HepG2 (cell line): Measurements from ENCODE around the gene PELI1. TPM values are rescaled to one million over a fixed set of nuclear protein-coding genes. Genes with fewer than 3 reads are reported as not detected.

Experiments
- ATM ChIP-seq: fragments of 450-650 bp; IDR thresholded peaks from 2 replicates; pipeline ENCODE4 v1.7.1; 2017; ENCODE audit warnings: mild to moderate bottlenecking, borderline replicate concordance
- BRD4 ChIP-seq: sonication (generic); formaldehyde crosslinking; IDR thresholded peaks from 2 replicates; pipeline ENCODE4 v1.4.0; 2020; ENCODE audit warnings: missing genetic modification reagents
- DNMT1 ChIP-seq: sonication (generic); formaldehyde crosslinking; IDR thresholded peaks from 2 replicates; pipeline ENCODE4 v1.5.1; 2020; ENCODE audit warnings: mild to moderate bottlenecking, missing genetic modification reagents
- ETS1 ChIP-seq: sonication (generic); formaldehyde crosslinking; IDR thresholded peaks from 2 replicates; pipeline ENCODE4 v1.4.0; 2020; ENCODE audit warnings: missing genetic modification reagents
- FOXK2 ChIP-seq: fragments of 450-650 bp; IDR thresholded peaks from 2 replicates; pipeline ENCODE4 v1.6.1; 2016
- HOXA9 ChIP-seq: sonication (generic); formaldehyde crosslinking; IDR thresholded peaks from 2 replicates; pipeline ENCODE4 v1.8.1; 2022; ENCODE audit warnings: missing genetic modification reagents, mild to moderate bottlenecking, moderate library complexity, borderline replicate concordance
- JUNB ChIP-seq: sonication (generic); formaldehyde crosslinking; IDR thresholded peaks from 2 replicates; pipeline ENCODE4 v1.8.0; 2022; ENCODE audit warnings: missing genetic modification reagents, mild to moderate bottlenecking, borderline replicate concordance
- KAT8 ChIP-seq: IDR thresholded peaks from 2 replicates; pipeline ENCODE4 v1.6.1; 2016; ENCODE audit warnings: missing genetic modification reagents, missing compliant biosample characterization
- MIER2 ChIP-seq: IDR thresholded peaks from 2 replicates; pipeline ENCODE4 v1.6.1; 2016; ENCODE audit warnings: missing biosample characterization, missing genetic modification reagents
- PHF20 ChIP-seq: sonication (generic); formaldehyde crosslinking; IDR thresholded peaks from 2 replicates; pipeline ENCODE4 v1.5.0; 2020; ENCODE audit warnings: mild to moderate bottlenecking, missing genetic modification reagents
- PPARG ChIP-seq: conservative IDR thresholded peaks from 2 replicates; pipeline ENCODE4 v1.6.1; 2016; ENCODE audit warnings: missing biosample characterization, missing genetic modification reagents
- SMARCE1 ChIP-seq: fragments of 450-650 bp; IDR thresholded peaks from 2 replicates; pipeline ENCODE4 v1.6.1; 2017; ENCODE audit warnings: borderline replicate concordance
- SRSF4 ChIP-seq: fragments of 200-400 bp; formaldehyde crosslinking; IDR thresholded peaks from one replicate; pipeline ENCODE4 v1.6.1; 2018; ENCODE audit warnings: mild to moderate bottlenecking, low read depth, low read length, moderate library complexity; ENCODE audit not compliant: poor library complexity, severe bottlenecking
- TBL1XR1 ChIP-seq: fragments of 150-350 bp; IDR thresholded peaks from 2 replicates; pipeline ENCODE4 v1.6.1; 2014; ENCODE audit warnings: borderline replicate concordance, low read length; ENCODE audit not compliant: partially characterized antibody
- TEAD2 ChIP-seq: sonication (generic); formaldehyde crosslinking; IDR thresholded peaks from 2 replicates; pipeline ENCODE4 v1.9.0; 2021; ENCODE audit warnings: missing genetic modification reagents
- U2AF2 ChIP-seq: fragments of 200-400 bp; formaldehyde crosslinking; IDR thresholded peaks from 2 replicates; pipeline ENCODE4 v1.6.1; 2017; ENCODE audit warnings: low read depth, mild to moderate bottlenecking, low read length
- ZFYVE20 ChIP-seq: sonication (generic); formaldehyde crosslinking; IDR thresholded peaks from 2 replicates; pipeline ENCODE4 v1.8.0; 2023; ENCODE audit warnings: low read depth, mild to moderate bottlenecking, moderate library complexity, missing genetic modification reagents, borderline replicate concordance
- ZNF124 ChIP-seq: sonication (generic); formaldehyde crosslinking; IDR thresholded peaks from 2 replicates; pipeline ENCODE4 v1.4.0; 2020; ENCODE audit warnings: missing genetic modification reagents
- ZNF260 ChIP-seq: sonication (generic); formaldehyde crosslinking; IDR thresholded peaks from 2 replicates; pipeline ENCODE4 v1.4.0; 2020; ENCODE audit warnings: missing genetic modification reagents, low read depth, mild to moderate bottlenecking, borderline replicate concordance
- ZNF331 ChIP-seq: sonication (generic); formaldehyde crosslinking; IDR thresholded peaks from 2 replicates; pipeline ENCODE4 v1.4.0; 2020; ENCODE audit warnings: missing genetic modification reagents
- ZNF33B ChIP-seq: sonication (generic); formaldehyde crosslinking; IDR thresholded peaks from 2 replicates; pipeline ENCODE4 v1.5.1; 2020; ENCODE audit warnings: mild to moderate bottlenecking, missing genetic modification reagents
- ZNF343 ChIP-seq: sonication (generic); formaldehyde crosslinking; IDR thresholded peaks from 2 replicates; pipeline ENCODE4 v1.4.0; 2020; ENCODE audit warnings: mild to moderate bottlenecking, missing genetic modification reagents
- ZNF367 ChIP-seq: sonication (generic); formaldehyde crosslinking; IDR thresholded peaks from 2 replicates; pipeline ENCODE4 v1.4.0; 2020; ENCODE audit warnings: missing genetic modification reagents, borderline replicate concordance
- ZNF557 ChIP-seq: sonication (generic); formaldehyde crosslinking; IDR thresholded peaks from 2 replicates; pipeline ENCODE4 v1.4.0; 2020; ENCODE audit warnings: missing genetic modification reagents
- ZNF839 ChIP-seq: sonication (generic); formaldehyde crosslinking; IDR thresholded peaks from 2 replicates; pipeline ENCODE4 v1.4.0; 2020; ENCODE audit warnings: missing genetic modification reagents, mild to moderate bottlenecking, borderline replicate concordance
- polyA plus RNA-seq, 8 experiments: library from polyadenylated mRNA; depleted of rRNA in 3 of 8; stranded (reverse) in 7 of 8; unstranded in 1 of 8; fragments of >200 nt; fragmentation: Illumina TruSeq in 4 of 8; extraction: Trizol in 4 of 8; gene quantifications; 2 replicates each; pipeline versions ENCODE4 v1.2.1 to v1.2.3, GENCODE V29; 2011 to 2016; ENCODE audit warnings: low read depth in 4 of 8, missing spikeins in 1 of 8, mixed read lengths in 1 of 8; ENCODE audit not compliant: insufficient read depth in 1 of 8
- total RNA-seq, 5 experiments: library from RNA; depleted of rRNA; stranded (reverse); fragments of >200 nt; fragmentation: Illumina TruSeq; extraction: Trizol; gene quantifications; 2 replicates each; pipeline ENCODE4 v1.2.3, GENCODE V29; 2016; ENCODE audit warnings: low read depth in 1 of 5
- TF ChIP-seq, protein P1 (sequence below): sonication (generic); formaldehyde crosslinking; IDR thresholded peaks from 2 replicates; pipeline ENCODE4 v1.9.0; 2022; ENCODE audit warnings: low read depth, missing genetic modification reagents
- TF ChIP-seq, protein P2 (sequence below): sonication (generic); formaldehyde crosslinking; IDR thresholded peaks from 2 replicates; pipeline ENCODE4 v1.4.0; 2020; ENCODE audit warnings: mild to moderate bottlenecking, low read depth, missing genetic modification reagents

Gene PELI1
- total and polyA plus RNA-seq, 2 of the 13 experiments (the other 11 are each of a cell fraction or from before 2014, with no cell fraction given) = 12.5 to 16.2 TPM

- TF ChIP-seq, protein P1, sequence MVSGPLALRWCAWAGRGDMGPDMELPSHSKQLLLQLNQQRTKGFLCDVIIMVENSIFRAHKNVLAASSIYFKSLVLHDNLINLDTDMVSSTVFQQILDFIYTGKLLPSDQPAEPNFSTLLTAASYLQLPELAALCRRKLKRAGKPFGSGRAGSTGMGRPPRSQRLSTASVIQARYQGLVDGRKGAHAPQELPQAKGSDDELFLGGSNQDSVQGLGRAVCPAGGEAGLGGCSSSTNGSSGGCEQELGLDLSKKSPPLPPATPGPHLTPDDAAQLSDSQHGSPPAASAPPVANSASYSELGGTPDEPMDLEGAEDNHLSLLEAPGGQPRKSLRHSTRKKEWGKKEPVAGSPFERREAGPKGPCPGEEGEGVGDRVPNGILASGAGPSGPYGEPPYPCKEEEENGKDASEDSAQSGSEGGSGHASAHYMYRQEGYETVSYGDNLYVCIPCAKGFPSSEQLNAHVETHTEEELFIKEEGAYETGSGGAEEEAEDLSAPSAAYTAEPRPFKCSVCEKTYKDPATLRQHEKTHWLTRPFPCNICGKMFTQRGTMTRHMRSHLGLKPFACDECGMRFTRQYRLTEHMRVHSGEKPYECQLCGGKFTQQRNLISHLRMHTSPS = no peak
- peak; percentile 59; the same call in 1 of the 2 replicates for TF ChIP-seq ZNF343 (CRISPR knock-in tag)
- TF ChIP-seq, protein P2, sequence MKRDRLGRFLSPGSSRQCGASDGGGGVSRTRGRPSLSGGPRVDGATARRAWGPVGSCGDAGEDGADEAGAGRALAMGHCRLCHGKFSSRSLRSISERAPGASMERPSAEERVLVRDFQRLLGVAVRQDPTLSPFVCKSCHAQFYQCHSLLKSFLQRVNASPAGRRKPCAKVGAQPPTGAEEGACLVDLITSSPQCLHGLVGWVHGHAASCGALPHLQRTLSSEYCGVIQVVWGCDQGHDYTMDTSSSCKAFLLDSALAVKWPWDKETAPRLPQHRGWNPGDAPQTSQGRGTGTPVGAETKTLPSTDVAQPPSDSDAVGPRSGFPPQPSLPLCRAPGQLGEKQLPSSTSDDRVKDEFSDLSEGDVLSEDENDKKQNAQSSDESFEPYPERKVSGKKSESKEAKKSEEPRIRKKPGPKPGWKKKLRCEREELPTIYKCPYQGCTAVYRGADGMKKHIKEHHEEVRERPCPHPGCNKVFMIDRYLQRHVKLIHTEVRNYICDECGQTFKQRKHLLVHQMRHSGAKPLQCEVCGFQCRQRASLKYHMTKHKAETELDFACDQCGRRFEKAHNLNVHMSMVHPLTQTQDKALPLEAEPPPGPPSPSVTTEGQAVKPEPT = no peak
- TF ChIP-seq ZNF260 (CRISPR knock-in tag) = no peak
- no peak for TF ChIP-seq ATM
- TF ChIP-seq MIER2 (CRISPR knock-in tag) = no peak
- TF ChIP-seq HOXA9 (CRISPR knock-in tag) = no peak
- TF ChIP-seq DNMT1 (CRISPR knock-in tag) = peak; percentile 92; the same call in 1 of the 2 replicates
- TF ChIP-seq SRSF4 = no peak
- peak; percentile 83 for TF ChIP-seq FOXK2
- no peak for TF ChIP-seq SMARCE1
- TF ChIP-seq ZNF839 (CRISPR knock-in tag) = 0 out of 2 replicates have a peak, but pooled peaks have one; percentile 55
- no peak for TF ChIP-seq TEAD2 (CRISPR knock-in tag)
- no peak for TF ChIP-seq BRD4 (CRISPR knock-in tag)
- TF ChIP-seq PPARG (CRISPR knock-in tag) = peak; percentile 7
- no peak for TF ChIP-seq ZNF367 (CRISPR knock-in tag)
- TF ChIP-seq ETS1 (CRISPR knock-in tag) = no peak
- TF ChIP-seq TBL1XR1 = no peak
- TF ChIP-seq PHF20 = no peak
- peak; percentile 50; the same call in 1 of the 2 replicates for TF ChIP-seq ZNF331 (CRISPR knock-in tag)
- TF ChIP-seq ZNF124 = no peak
- TF ChIP-seq JUNB (CRISPR knock-in tag) = no peak
- TF ChIP-seq ZNF33B (CRISPR knock-in tag) = no peak
- no peak for TF ChIP-seq ZNF557 (CRISPR knock-in tag)
- 0 out of 2 replicates have a peak, but pooled peaks have one; percentile 64 for TF ChIP-seq ZFYVE20 (CRISPR knock-in tag)
- no peak for TF ChIP-seq U2AF2
- TF ChIP-seq KAT8 (CRISPR knock-in tag) = peak; percentile 85
Measured at GRCh38 chr2:64144057-64145013, at the start of gene PELI1 (continued).
